Psoas muscle (tissue), 8 donors: ENCODE measurements around the gene CARMIL3. TPM values are rescaled to one million over a fixed set of nuclear protein-coding genes. Genes with fewer than 3 reads are reported as not detected.
A peak's percentile ranks its signal among the peaks of the same experiment; 100 is the strongest.

Source experiments
- ATAC-seq, 4 donors: fragments of 200-7000 bp; cut with Tn5 transposase; one replicate each; pipeline ENCODE4 v1.9.1; 2020; ENCODE audit warnings: moderate library complexity in 3 of 4, mild to moderate bottlenecking in 2 of 4
- DNase-seq, 2 donors: peaks; one replicate each; pipeline ENCODE4 v3.0.0-alpha.2; 2020
- H3K27ac ChIP-seq: fragments of 200-600 bp; one replicate; pipeline ENCODE4 v1.8.0; 2022
- H3K27me3 ChIP-seq, 3 donors: fragments of 200-600 bp in 1 of 3; one replicate each; pipeline versions ENCODE4 v1.6.1 to v1.8.0; 2013 to 2022; ENCODE audit warnings: low read length in 2 of 3, mild to moderate bottlenecking in 2 of 3, moderate library complexity in 1 of 3; ENCODE audit not compliant: insufficient read depth in 3 of 3
- H3K36me3 ChIP-seq, 2 donors: fragments of 200-600 bp in 1 of 2; one replicate each; pipeline versions ENCODE4 v1.6.1 to v1.8.0; 2013 to 2022; ENCODE audit warnings: low read depth in 1 of 2, mild to moderate bottlenecking in 1 of 2, moderate library complexity in 1 of 2; ENCODE audit not compliant: insufficient read depth in 1 of 2
- H3K4me1 ChIP-seq: fragments of 200-600 bp; one replicate; pipeline ENCODE4 v1.8.0; 2022
- H3K4me3 ChIP-seq: fragments of 200-600 bp; one replicate; pipeline ENCODE4 v1.8.0; 2022; ENCODE audit warnings: mild to moderate bottlenecking
- H3K9me3 ChIP-seq: fragments of 200-600 bp; one replicate; pipeline ENCODE4 v1.8.0; 2022
- WGBS, 3 donors: extraction: QIAGEN DNeasy Blood & Tissue Kit; methylation state at CpG; one replicate each; pipeline versions ENCODE4 v1.1.6 to v1.1.7; 2013; 5-methylcytosine and 5-hydroxymethylcytosine counted together
- intact Hi-C, 2 donors: fragments of 100-400 bp; cut with DNase I; formaldehyde crosslinking; loops; one replicate each; pipeline versions ENCODE4 v1.11.0 to v1.14.2; 2022
- polyA plus RNA-seq, 3 donors: library from polyadenylated mRNA; stranded (reverse); fragments of 200-250 nt; gene quantifications; one replicate each; pipeline ENCODE4 v1.2.3, GENCODE V29; 2013
- total RNA-seq, 4 donors: library from RNA; stranded (reverse); fragmentation: NEBNext Ultra II Directional in 2 of 4; extraction: Animal tissue kit (Norgen Biotek cat#: 25700) in 2 of 4; gene quantifications; one replicate each; pipeline versions ENCODE4 v1.2.1 to v1.2.4, GENCODE V29; 2021 to 2023
- TF ChIP-seq, protein P1 (sequence below): fragments of 200-600 bp; IDR thresholded peaks from one replicate; pipeline ENCODE4 v1.8.0; 2022; ENCODE audit warnings: antibody characterized with exemption
- donor health status: healthy with polysubstance abuse.
- donor health status: DM: no; HTN: no; CAD: no; lungs with moderate emphysema.
- donor health status: Bipolar disorder and iron deficiency.
- donor health status: healthy.
- donor health status: DM: yes; HTN: yes; CAD: no.
- donor health status: DM: no; HTN: no; CAD: no.
- donor health status: DM: no; HTN: no; CAD: no.
- donor health status: DM: yes; HTN: yes; CAD: no.

CARMIL3 gene
- total and polyA plus RNA-seq, 7 donors: 0.04 to 0.19 (median 0.08) TPM; not detected in 2

DNA sequence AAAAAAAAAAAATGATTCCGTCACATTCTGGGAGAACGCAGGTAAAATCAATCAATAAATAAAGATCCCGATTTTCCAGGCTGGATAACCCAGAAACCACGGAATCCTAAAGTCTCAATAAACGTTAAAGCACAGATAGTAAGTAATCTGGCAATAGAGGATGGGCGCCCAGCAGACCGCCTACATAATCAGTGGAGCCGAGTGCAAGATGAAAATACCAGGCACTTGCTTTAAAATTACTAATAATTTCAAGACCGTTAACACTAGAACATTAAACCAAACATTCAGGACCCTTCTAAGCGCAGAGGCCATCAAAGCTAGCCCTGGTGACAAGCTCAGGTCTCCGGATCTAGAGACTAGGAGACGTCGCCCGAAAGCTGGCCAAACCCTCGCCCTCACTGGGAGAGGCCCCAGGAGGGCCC is 61.6 kb downstream of the CARMIL3 start:
- TF ChIP-seq, protein P1, sequence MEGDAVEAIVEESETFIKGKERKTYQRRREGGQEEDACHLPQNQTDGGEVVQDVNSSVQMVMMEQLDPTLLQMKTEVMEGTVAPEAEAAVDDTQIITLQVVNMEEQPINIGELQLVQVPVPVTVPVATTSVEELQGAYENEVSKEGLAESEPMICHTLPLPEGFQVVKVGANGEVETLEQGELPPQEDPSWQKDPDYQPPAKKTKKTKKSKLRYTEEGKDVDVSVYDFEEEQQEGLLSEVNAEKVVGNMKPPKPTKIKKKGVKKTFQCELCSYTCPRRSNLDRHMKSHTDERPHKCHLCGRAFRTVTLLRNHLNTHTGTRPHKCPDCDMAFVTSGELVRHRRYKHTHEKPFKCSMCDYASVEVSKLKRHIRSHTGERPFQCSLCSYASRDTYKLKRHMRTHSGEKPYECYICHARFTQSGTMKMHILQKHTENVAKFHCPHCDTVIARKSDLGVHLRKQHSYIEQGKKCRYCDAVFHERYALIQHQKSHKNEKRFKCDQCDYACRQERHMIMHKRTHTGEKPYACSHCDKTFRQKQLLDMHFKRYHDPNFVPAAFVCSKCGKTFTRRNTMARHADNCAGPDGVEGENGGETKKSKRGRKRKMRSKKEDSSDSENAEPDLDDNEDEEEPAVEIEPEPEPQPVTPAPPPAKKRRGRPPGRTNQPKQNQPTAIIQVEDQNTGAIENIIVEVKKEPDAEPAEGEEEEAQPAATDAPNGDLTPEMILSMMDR: no peak
- H3K27ac ChIP-seq: peak overlapping the region; percentile 100
- ATAC-seq: peak in 2 of 4 donors; percentile 1 to 4
- peaks cover 24% of the 10 kb centered on the region for H3K4me1 ChIP-seq
- intact Hi-C loops: loop anchor here (5.0 kb wide), 1 partner anchor 34 kb away; the partner anchor contains the start of genes PSME2 (in 2 of the 2) and RNF31 (in 2 of the 2)
- H3K9me3 ChIP-seq: no peaks in the 10 kb centered on the region
- 18 to 19% (median 19%) methylated on average over 15 of the region's 15 CpGs for WGBS, 3 donors
- no peaks in the 10 kb centered on the region for H3K27me3 ChIP-seq
- peak overlapping the region; percentile 80 for H3K4me3 ChIP-seq
- H3K36me3 ChIP-seq: peaks cover 0 to 20% of the 10 kb centered on the region in 2 donors
- DNase-seq: no peak

DNA sequence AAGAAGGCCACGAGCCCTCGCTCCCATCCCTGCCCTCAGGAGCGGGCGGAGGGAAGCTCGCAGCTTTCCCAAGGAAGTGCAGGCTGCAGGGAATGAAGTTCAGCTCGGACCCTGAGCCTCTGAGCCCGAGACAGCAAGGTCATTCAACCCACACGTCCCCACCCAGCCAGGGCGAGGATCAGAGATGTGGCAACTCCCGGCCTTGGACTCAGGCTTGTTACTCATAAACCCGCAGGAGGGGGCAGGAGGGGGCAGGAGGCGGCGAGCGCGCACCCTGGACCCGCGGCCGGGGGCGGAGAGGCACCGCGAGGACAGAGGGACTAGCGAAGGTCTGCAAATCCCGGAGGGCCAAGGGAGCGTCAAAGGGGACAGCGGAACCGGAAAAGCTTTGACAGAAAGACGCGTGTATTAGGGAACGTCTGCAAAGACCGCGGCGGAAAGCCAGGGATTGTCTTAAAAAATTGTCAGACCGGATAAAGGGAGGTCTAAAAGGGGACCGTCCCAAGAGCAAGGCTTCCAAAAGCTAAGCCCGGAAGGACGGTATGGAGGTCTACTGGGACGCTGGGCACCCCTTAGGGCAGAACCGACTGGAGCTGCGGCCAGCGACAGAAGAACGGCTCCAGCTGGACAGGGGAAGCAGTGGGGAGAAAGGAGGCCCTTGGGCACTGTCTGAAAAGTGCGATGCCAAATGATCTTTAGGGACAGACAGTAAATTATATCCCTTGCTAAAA is 62.2 kb downstream of the CARMIL3 start:
- Histone ChIP-seq H3K36me3 (peaks cover 0 to 26% of the 10 kb centered on the region in 2 donors), H3K4me3 (peak overlapping the region; percentile 80), H3K9me3 (no peaks in the 10 kb centered on the region), H3K27me3 (no peaks in the 10 kb centered on the region), H3K4me1 (peaks cover 18% of the 10 kb centered on the region), H3K27ac (peak overlapping the region; percentile 100)
- TF ChIP-seq, protein P1: no peak
- intact Hi-C loops: loop anchor here (5.0 kb wide), 1 partner anchor 33 kb away; the partner anchor contains the start of genes PSME2 (in 2 of the 2) and RNF31 (in 2 of the 2)
- ATAC-seq: peak; percentile 62 to 74 (median 69)
- 0% methylated on average over 42 of the region's 42 CpGs for WGBS, 3 donors
- peak; percentile 91 to 93 for DNase-seq

DNA sequence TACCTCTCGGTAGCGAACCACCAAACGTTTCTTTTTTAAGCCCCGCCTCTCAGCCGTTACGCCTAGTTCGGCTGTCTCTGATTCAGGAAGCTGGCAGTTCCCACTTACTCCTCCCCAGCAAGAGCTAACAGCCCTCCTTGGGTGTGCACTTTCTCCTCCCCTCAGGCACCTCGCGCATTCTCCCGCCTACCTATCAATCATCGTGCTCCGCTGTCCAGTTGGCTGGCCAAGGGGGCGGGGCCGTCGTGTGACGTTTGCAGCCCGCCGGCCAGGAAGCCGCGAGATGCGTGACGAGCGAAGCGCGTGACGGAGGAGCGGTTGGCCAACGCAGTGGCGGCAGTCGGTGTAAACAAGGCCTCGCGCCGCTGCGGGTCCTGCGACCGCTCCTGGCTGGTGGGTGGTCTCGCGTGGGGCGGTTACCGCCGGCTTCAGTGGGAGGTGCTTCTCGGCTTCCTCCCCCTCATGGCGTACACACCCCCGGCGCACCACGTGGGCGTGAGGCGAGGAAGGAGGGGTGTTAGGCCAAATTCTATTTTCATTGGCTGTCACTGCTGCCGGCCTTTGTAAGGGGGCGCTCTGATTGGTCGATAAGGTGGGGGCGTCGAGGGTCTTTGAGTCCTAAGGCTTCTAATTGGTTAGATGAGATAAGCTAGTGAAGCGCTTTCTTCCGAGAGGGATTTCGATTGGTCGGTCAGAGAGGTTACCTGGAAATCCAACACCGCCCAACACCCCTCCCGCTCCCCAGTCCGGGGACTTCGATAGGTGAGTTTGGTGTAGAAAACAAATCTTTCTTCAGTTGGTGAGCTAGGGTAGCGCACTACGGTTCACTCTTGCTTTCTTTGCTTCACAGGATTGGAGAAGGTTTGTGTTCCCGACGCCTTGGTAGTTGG is 63.0 kb downstream of the CARMIL3 start, which contains the start of the genes DCAF11 and NRL:
TSS of gene DCAF11 (plus strand) at position 246 of the 890 bp plus-strand sequence. CDS start 818 bp downstream, outside the sequence.
TSS of gene NRL (minus strand) at position 418 of the 890 bp plus-strand sequence. CDS start 32,101 bp downstream, outside the sequence.
- no peaks in the 10 kb centered on the region for H3K9me3 ChIP-seq
- H3K27ac ChIP-seq: peak within 1 kb of the TSS; percentile 100
- H3K27me3 ChIP-seq: no peaks in the 10 kb centered on the region
- intact Hi-C loops: loop anchor here (5.0 kb wide), 1 partner anchor 33 kb away; the partner anchor contains the start of genes PSME2 (in 2 of the 2) and RNF31 (in 2 of the 2)
- peak within 1 kb of the TSS; percentile 80 for H3K4me3 ChIP-seq
- TF ChIP-seq, protein P1: no peak
- H3K4me1 ChIP-seq: peaks cover 15% of the 10 kb centered on the region
- ATAC-seq (peak; percentile 91 to 93 (median 92)), DNase-seq (peak; percentile 98 to 99)
- H3K36me3 ChIP-seq: peaks cover 0 to 34% of the 10 kb centered on the region in 2 donors
- WGBS, 3 donors: 0% methylated on average over 62 to 65 of the region's 65 CpGs

DNA sequence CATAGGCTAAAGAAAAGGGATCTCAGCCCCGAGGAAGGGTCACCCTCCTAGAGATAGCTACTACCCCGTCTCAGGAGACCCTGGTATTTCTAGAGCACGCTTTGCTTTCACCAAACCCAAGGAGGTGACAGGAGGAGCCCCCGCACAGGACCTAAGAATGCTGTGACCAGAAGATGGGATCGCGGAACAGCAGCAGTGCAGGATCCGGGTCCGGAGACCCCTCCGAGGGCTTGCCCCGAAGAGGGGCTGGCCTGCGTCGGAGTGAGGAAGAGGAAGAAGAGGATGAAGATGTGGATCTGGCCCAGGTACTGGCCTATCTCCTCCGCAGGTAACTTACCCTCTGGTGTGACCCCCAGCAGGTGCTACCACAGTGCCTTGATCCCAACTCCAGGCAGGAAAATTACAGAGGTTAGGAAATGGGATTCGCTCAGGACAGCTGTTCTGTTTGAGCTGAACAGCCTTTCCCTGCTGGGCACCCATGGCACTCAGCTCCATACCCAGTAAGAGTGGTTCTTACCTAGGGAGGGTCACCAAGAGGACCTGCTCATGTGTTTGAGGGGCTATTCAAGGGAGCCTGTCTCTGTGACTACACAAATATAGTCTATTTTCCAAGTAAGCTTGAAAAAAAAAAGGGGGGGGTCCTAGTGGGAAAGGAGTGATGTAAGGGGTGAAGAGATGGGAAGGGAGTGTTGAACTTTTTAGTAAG is 63.8 kb downstream of the CARMIL3 start:
- intact Hi-C loops: no loop called here
- Histone ChIP-seq H3K9me3 (no peaks in the 10 kb centered on the region), H3K4me1 (peaks cover 15% of the 10 kb centered on the region), H3K27ac (peak overlapping the region; percentile 100), H3K27me3 (no peaks in the 10 kb centered on the region), H3K36me3 (peaks cover 0 to 42% of the 10 kb centered on the region in 2 donors), H3K4me3 (peak overlapping the region; percentile 80)
- 2 to 6% (median 3%) methylated on average over 14 of the region's 14 CpGs for WGBS, 3 donors
- TF ChIP-seq, protein P1: no peak
- DNase-seq (no peak), ATAC-seq (no peak)
